ENCODE measurements around the gene PPP1R7. TPM values are rescaled to one million over a fixed set of nuclear protein-coding genes. Genes with fewer than 3 reads are reported as not detected.

Gene PPP1R7
- total and polyA plus RNA-seq, 5 donors from 2014 or later = 68.0 to 150 (median 106) TPM

DNA sequence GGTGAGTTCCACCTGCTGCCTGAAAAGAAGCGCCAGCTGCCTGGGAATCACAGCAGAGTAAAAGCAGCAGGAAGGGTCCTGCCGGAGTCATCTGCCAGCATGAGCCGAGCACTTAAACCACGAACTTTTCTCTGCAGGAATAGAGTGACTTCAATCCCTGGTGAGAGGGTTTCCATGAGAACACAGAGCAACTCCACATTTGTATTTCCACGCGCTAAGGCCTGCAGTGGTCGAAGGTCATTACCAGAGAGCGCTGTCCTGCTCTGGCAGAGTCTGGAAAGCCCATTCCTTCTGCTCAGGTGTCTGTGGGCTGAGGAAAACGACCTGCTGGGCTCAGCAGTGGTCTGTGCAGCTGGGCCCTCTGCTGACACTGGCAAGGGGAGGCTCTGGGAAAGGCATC lies 7.7 kb upstream of the PPP1R7 start:
- Histone ChIP-seq H3K27ac (ENCODE audit: insufficient read depth, low read length, poor library complexity, severe bottlenecking) (no peak overlapping the region), H3K4me1 (ENCODE audit: control insufficient read depth, insufficient read depth, low read length, poor library complexity, severe bottlenecking) (no peaks in the 10 kb centered on the region), H3K9me3 (ENCODE audit: control insufficient read depth in 2 of 2, low read length in 2 of 2) (no peaks in the 10 kb centered on the region), H3K4me3 (ENCODE audit: low read depth, low read length) (no peak overlapping the region), H3K36me3 (ENCODE audit: control insufficient read depth, insufficient read depth, low read length) (peaks cover 31% of the 10 kb centered on the region), H3K27me3 (ENCODE audit: control insufficient read depth, insufficient read depth, low read length) (no peaks in the 10 kb centered on the region)
- H3K4me3 Mint-ChIP-seq = no peak overlapping the region
- peaks cover 0 to 1% (median 0%) of the 10 kb centered on the region in 7 donors for H3K9me3 Mint-ChIP-seq
- DNase-seq (no peak), ATAC-seq (ENCODE audit: low read depth in 2 of 2) (no peak)
- H3K4me1 Mint-ChIP-seq = peaks cover 9 to 21% (median 11%) of the 10 kb centered on the region in 4 donors
- no peaks in the 10 kb centered on the region for H3K27me3 Mint-ChIP-seq
- no peak overlapping the region for H3K27ac Mint-ChIP-seq
- H3K36me3 Mint-ChIP-seq = peaks cover 24% of the 10 kb centered on the region

DNA sequence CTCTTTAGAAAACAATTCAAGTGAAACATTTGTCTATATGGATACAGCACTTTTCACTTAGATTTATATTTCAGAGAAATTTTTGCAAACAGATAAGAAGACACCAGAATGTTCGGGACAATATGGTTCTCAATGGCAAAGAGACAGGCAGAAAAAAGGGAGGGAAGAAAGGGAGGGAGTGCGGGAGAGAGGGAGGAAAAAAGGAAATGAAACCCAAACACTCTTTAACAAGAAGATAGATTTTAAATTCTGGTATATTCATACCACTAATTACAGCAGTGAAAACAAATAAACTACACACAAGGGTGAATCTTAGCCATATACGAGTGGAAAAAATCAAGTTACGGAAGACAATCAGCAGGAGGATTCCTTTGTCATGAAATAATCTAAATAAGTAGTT lies 4.0 kb upstream of the PPP1R7 start:
- Mint-ChIP-seq H3K27ac (no peak overlapping the region), H3K4me1 (peaks cover 9 to 42% (median 29%) of the 10 kb centered on the region in 4 donors), H3K27me3 (peaks cover 6% of the 10 kb centered on the region), H3K9me3 (no peaks in the 10 kb centered on the region), H3K4me3 (peak overlapping the region in 3 of 4 donors; percentile 28 to 91 (median 90)), H3K36me3 (peaks cover 13% of the 10 kb centered on the region)
- Histone ChIP-seq H3K36me3 (ENCODE audit: control insufficient read depth, insufficient read depth, low read length) (peaks cover 5% of the 10 kb centered on the region), H3K4me1 (ENCODE audit: control insufficient read depth, insufficient read depth, low read length, poor library complexity, severe bottlenecking) (peaks cover 21% of the 10 kb centered on the region), H3K4me3 (ENCODE audit: low read depth, low read length) (no peak overlapping the region), H3K27me3 (ENCODE audit: control insufficient read depth, insufficient read depth, low read length) (no peaks in the 10 kb centered on the region), H3K27ac (ENCODE audit: insufficient read depth, low read length, poor library complexity, severe bottlenecking) (no peak overlapping the region), H3K9me3 (ENCODE audit: control insufficient read depth in 2 of 2, low read length in 2 of 2) (no peaks in the 10 kb centered on the region)
- ATAC-seq (ENCODE audit: low read depth in 2 of 2) (no peak), DNase-seq (no peak)

DNA sequence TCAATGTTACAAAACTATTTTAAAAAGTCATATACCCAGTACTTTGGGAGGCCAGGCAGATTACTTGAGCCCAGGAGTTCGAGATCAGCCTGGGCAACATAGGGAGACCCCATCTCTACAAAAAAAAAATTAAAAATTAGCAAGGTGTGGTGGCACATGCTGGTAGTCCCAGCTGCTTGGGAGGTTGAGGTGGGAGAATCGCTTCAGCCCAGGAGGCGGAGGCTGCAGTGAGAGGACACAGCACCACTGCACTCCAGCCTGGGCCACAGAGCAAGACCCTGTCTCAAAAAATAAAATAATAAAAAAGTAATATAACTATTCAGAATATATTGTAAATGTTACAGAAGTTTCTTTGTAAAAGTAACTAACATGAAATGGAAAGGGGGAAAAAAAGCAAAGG lies 2.9 kb upstream of the PPP1R7 start:
- H3K27ac ChIP-seq (ENCODE audit: insufficient read depth, low read length, poor library complexity, severe bottlenecking) = no peak overlapping the region
- peaks cover 4% of the 10 kb centered on the region for H3K36me3 ChIP-seq (ENCODE audit: control insufficient read depth, insufficient read depth, low read length)
- H3K27me3 Mint-ChIP-seq = peaks cover 6% of the 10 kb centered on the region
- peaks cover 4% of the 10 kb centered on the region for H3K36me3 Mint-ChIP-seq
- no peaks in the 10 kb centered on the region for H3K9me3 ChIP-seq (ENCODE audit: control insufficient read depth in 2 of 2, low read length in 2 of 2)
- H3K4me3 ChIP-seq (ENCODE audit: low read depth, low read length) = no peak overlapping the region
- H3K4me1 Mint-ChIP-seq = peaks cover 13 to 45% (median 38%) of the 10 kb centered on the region in 4 donors
- peak overlapping the region; percentile 15 to 93 (median 88) for H3K4me3 Mint-ChIP-seq
- no peak for ATAC-seq (ENCODE audit: low read depth in 2 of 2)
- H3K27ac Mint-ChIP-seq = no peak overlapping the region
- no peak for DNase-seq
- no peaks in the 10 kb centered on the region for H3K9me3 Mint-ChIP-seq
- peaks cover 24% of the 10 kb centered on the region for H3K4me1 ChIP-seq (ENCODE audit: control insufficient read depth, insufficient read depth, low read length, poor library complexity, severe bottlenecking)
- H3K27me3 ChIP-seq (ENCODE audit: control insufficient read depth, insufficient read depth, low read length) = no peaks in the 10 kb centered on the region

DNA sequence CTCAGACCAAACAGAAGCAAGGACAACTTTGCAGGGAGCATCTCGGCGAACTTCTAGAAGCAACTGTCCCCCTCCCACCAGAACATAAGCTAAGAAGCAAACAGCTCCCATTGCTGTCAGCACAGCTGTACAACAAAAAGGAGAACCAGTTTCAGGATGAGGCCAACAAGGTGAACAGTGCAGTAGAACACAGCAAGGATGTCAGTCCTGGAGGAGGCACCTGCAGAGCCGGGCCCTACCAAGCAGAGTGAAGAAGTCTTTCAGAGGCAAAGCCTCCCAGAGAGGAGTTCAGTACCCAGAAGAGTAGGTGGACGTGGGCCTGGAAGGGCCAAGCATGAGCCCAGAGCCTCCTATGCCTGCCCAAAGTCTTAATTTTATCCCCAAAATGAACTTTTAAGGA lies 2.0 kb upstream of the PPP1R7 start:
- Histone ChIP-seq H3K4me3 (ENCODE audit: low read depth, low read length) (peak overlapping the region; percentile 55), H3K4me1 (ENCODE audit: control insufficient read depth, insufficient read depth, low read length, poor library complexity, severe bottlenecking) (peaks cover 24% of the 10 kb centered on the region), H3K36me3 (ENCODE audit: control insufficient read depth, insufficient read depth, low read length) (no peaks in the 10 kb centered on the region), H3K9me3 (ENCODE audit: control insufficient read depth in 2 of 2, low read length in 2 of 2) (no peaks in the 10 kb centered on the region), H3K27ac (ENCODE audit: insufficient read depth, low read length, poor library complexity, severe bottlenecking) (no peak overlapping the region), H3K27me3 (ENCODE audit: control insufficient read depth, insufficient read depth, low read length) (no peaks in the 10 kb centered on the region)
- Mint-ChIP-seq H3K9me3 (no peaks in the 10 kb centered on the region), H3K4me1 (peaks cover 14 to 49% (median 41%) of the 10 kb centered on the region in 4 donors), H3K27me3 (peaks cover 6% of the 10 kb centered on the region), H3K4me3 (peak overlapping the region; percentile 86 to 99 (median 92)), H3K36me3 (peaks cover 5% of the 10 kb centered on the region), H3K27ac (peak overlapping the region in 1 of 3 donors; percentile 89)
- DNase-seq (no peak), ATAC-seq (ENCODE audit: low read depth in 2 of 2) (no peak)

DNA sequence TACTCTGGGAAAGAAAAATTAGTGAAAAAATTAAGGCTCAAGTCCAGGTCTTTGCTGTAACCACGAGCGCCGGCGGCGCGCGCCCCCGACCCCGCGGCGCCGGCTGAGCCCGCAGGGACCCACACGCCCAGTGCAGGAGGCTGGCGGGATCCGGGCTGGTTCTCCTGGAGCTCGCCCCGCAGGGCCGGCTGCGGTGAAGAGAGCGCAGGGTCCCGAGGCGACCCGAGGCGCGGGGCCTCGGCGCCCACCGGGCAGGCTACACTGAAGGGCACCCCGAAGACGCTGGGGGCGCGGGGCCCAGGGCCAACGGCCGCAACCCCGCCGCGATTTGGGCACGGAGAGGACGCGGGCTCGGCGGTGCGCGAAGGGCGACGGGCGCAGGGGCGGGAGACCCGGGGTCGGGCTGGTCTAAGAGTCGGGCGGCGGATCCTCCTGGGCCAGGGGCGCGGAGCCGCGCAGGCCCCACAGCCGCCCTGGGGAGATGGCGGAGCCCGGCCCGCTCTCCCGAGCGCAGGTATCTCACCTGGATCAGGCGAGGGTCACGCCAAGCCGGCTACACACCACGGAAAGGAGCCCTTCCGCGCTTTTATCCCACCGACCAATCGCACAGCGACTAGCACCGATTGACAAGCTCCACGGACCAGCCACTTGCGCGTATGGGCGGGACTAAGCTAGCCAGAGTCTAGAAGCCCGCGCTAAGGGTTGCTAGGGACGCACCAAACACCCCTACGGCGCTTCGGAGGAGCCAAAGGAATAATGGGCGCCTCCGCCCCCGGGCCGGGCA lies 1.2 kb upstream of the PPP1R7 start, which contains the start of gene PASK:
Gene PASK, minus strand, starts transcription at position 582 of the 784 bp plus-strand sequence. CDS start 6,440 bp downstream, outside the sequence.
- Histone ChIP-seq H3K27me3 (ENCODE audit: control insufficient read depth, insufficient read depth, low read length) (no peaks in the 10 kb centered on the region), H3K36me3 (ENCODE audit: control insufficient read depth, insufficient read depth, low read length) (peaks cover 4% of the 10 kb centered on the region), H3K4me3 (ENCODE audit: low read depth, low read length) (peak within 1 kb of the TSS; percentile 87), H3K27ac (ENCODE audit: insufficient read depth, low read length, poor library complexity, severe bottlenecking) (peak within 1 kb of the TSS; percentile 75), H3K9me3 (ENCODE audit: control insufficient read depth in 2 of 2, low read length in 2 of 2) (no peaks in the 10 kb centered on the region), H3K4me1 (ENCODE audit: control insufficient read depth, insufficient read depth, low read length, poor library complexity, severe bottlenecking) (peaks cover 24% of the 10 kb centered on the region)
- H3K4me3 Mint-ChIP-seq = peak within 1 kb of the TSS; percentile 95 to 100 (median 98)
- peaks cover 7% of the 10 kb centered on the region for H3K36me3 Mint-ChIP-seq
- H3K27ac Mint-ChIP-seq = peak within 1 kb of the TSS; percentile 93 to 98 (median 95)
- DNase-seq = peak; percentile 92 to 97 (median 93)
- peaks cover 14 to 53% (median 44%) of the 10 kb centered on the region in 4 donors for H3K4me1 Mint-ChIP-seq
- peaks cover 6% of the 10 kb centered on the region for H3K27me3 Mint-ChIP-seq
- no peaks in the 10 kb centered on the region for H3K9me3 Mint-ChIP-seq
- ATAC-seq (ENCODE audit: low read depth in 2 of 2) = peak; percentile 78 to 82

DNA sequence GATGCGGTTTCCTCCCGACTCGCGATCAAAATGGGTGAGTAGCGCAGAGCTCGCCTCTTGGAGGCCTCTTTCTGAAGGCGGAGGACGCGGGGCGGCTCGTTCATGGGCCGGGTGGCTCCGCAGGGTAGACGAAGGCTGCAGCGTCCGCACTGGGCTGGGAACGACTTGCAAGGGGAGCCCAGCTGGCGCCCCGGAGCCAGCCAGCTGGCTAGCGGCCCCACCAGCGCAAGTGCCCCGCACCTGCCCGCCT lies 667 bp upstream of the PPP1R7 start:
- no peak for DNase-seq
- Mint-ChIP-seq H3K36me3 (peaks cover 6% of the 10 kb centered on the region), H3K4me1 (peaks cover 14 to 53% (median 43%) of the 10 kb centered on the region in 4 donors)

DNA sequence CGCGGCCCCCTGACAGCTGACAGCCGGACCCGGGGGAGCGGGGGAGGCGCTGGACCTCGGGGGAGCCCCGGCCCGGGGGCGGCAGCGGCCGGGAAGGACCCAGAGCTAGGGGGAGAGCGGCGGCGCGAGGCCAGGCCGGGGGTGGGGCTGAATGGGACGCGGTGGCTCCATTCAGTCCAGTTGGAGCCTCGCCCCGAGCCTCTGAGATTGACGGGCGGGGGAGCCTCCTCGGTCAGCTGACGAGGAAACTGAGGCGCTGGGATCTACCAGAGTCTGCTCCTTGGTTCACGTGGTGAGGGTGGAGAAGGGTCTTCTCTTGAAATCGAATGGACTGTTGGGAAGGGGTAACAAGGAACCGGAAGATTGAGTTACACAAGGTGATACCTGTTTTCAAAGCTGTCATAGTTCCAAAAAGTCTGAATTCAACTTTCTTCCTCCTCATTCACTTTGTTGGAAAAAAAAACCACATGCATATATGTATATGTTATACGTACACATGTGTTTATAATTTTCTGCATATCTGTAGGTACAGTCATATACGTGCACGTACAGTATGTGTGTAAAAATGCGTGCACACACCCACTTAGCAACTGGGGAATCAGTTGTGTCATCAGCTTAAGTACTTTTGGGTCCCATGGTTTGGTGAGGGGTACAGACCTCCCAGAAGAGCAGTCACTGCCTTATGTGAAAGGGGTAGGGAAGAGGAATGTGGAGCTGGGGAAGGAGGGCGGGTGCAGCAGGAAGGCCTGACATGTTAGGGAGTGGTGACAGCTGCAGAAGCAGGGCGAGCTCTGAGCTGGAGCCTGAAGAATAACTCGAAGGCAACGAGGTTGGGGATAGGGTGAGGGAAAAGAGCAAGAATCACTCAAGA lies 628 bp downstream of the PPP1R7 start:
- H3K27me3 Mint-ChIP-seq = peaks cover 6% of the 10 kb centered on the region
- H3K4me3 ChIP-seq (ENCODE audit: low read depth, low read length) = peak overlapping the region; percentile 88
- H3K27ac Mint-ChIP-seq = peak overlapping the region; percentile 93 to 98 (median 95)
- H3K4me3 Mint-ChIP-seq = peak overlapping the region; percentile 95 to 100 (median 98)
- no peak for DNase-seq
- no peaks in the 10 kb centered on the region for H3K27me3 ChIP-seq (ENCODE audit: control insufficient read depth, insufficient read depth, low read length)
- H3K9me3 Mint-ChIP-seq = no peaks in the 10 kb centered on the region
- no peak for ATAC-seq (ENCODE audit: low read depth in 2 of 2)
- peaks cover 24% of the 10 kb centered on the region for H3K4me1 ChIP-seq (ENCODE audit: control insufficient read depth, insufficient read depth, low read length, poor library complexity, severe bottlenecking)
- H3K9me3 ChIP-seq (ENCODE audit: control insufficient read depth in 2 of 2, low read length in 2 of 2) = no peaks in the 10 kb centered on the region
- peaks cover 14 to 56% (median 44%) of the 10 kb centered on the region in 4 donors for H3K4me1 Mint-ChIP-seq
- peaks cover 12% of the 10 kb centered on the region for H3K36me3 ChIP-seq (ENCODE audit: control insufficient read depth, insufficient read depth, low read length)
- peaks cover 6% of the 10 kb centered on the region for H3K36me3 Mint-ChIP-seq
- H3K27ac ChIP-seq (ENCODE audit: insufficient read depth, low read length, poor library complexity, severe bottlenecking) = peak overlapping the region; percentile 72

More for the DNA sequence above, 667 bp upstream of the PPP1R7 start:
- Mint-ChIP-seq H3K27me3 (peaks cover 6% of the 10 kb centered on the region), H3K9me3 (no peaks in the 10 kb centered on the region), H3K27ac (peak overlapping the region; percentile 90 to 93 (median 91)), H3K4me3 (peak overlapping the region; percentile 95 to 100 (median 98))
- H3K36me3 ChIP-seq (ENCODE audit: control insufficient read depth, insufficient read depth, low read length) = peaks cover 6% of the 10 kb centered on the region
- no peaks in the 10 kb centered on the region for H3K9me3 ChIP-seq (ENCODE audit: control insufficient read depth in 2 of 2, low read length in 2 of 2)
- peak overlapping the region; percentile 75 for H3K27ac ChIP-seq (ENCODE audit: insufficient read depth, low read length, poor library complexity, severe bottlenecking)
- peaks cover 24% of the 10 kb centered on the region for H3K4me1 ChIP-seq (ENCODE audit: control insufficient read depth, insufficient read depth, low read length, poor library complexity, severe bottlenecking)
- H3K4me3 ChIP-seq (ENCODE audit: low read depth, low read length) = peak overlapping the region; percentile 87
- no peak for ATAC-seq (ENCODE audit: low read depth in 2 of 2)
- no peaks in the 10 kb centered on the region for H3K27me3 ChIP-seq (ENCODE audit: control insufficient read depth, insufficient read depth, low read length)
